CD4-positive, alpha-beta T cell treated with Interferon alpha-2 for 1 hour (primary cell): ENCODE measurements around the gene DPH5.
A peak's percentile ranks its signal among the peaks of the same experiment; 100 is the strongest.
"Not testable (repeated sequence)": the region's sequence is repeated elsewhere in the genome, so short reads cannot be mapped to it uniquely, and the experiment has no call there.

Experiments
- DNase-seq, 2 donors: peaks; one replicate each; pipeline ENCODE4 v3.0.0-alpha.2; 2020 to 2022

Gene DPH5

GRCh38 chr1:100979631-100980030 lies 46.0 kb downstream of the DPH5 start:
- DNase-seq = no peak

DNA sequence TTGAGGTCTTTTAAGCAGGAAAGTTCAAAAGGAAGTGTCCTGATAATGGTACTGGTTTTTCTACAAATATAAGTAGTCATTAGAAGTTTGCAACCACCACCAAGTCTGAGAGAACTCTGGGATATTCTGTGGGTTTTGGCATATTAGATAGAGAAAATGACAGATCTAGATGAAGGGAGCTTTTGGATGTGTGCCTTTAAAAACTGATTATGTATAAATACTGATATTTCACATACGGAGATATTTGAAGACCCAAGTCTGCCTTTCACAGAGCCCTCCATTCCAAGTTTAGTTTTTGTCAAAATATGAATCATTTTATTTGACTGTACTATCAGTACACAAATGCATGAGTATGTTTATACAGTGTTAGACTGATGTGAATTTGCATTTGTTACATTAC lies 48.6 kb downstream of the DPH5 start:
- no peak for DNase-seq

GRCh38 chr1:100972185-100972584 lies 53.4 kb downstream of the DPH5 start:
- DNase-seq = no peak

- DNase-seq = no peak
Measured at GRCh38 chr1:100971021-100971420, 54.6 kb downstream of the DPH5 start.

DNA sequence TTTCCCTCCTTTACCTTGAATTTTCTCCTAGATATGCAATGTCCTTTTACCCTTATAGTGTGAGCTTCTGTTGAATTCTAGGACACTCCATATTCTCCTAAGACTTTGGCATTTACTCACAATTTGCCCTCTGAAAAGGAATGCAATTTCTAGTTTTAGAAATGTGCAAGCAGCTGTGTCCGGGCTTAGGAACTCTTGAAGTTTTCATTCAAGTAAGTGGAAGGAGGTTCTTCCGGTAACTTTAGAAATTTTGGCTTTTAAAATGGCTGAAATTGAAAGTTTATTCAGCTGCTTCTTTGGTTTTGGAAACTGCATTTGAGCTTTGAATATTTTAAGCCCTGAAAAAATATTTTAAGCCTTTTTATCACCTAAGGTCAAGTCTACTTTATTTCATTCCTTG lies 56.3 kb downstream of the DPH5 start:
- no peak for DNase-seq

GRCh38 chr1:100968621-100969020 lies 57.0 kb downstream of the DPH5 start:
- DNase-seq = no peak

GRCh38 chr1:100960098-100960497 lies 65.5 kb downstream of the DPH5 start:
- no peak for DNase-seq

DNA sequence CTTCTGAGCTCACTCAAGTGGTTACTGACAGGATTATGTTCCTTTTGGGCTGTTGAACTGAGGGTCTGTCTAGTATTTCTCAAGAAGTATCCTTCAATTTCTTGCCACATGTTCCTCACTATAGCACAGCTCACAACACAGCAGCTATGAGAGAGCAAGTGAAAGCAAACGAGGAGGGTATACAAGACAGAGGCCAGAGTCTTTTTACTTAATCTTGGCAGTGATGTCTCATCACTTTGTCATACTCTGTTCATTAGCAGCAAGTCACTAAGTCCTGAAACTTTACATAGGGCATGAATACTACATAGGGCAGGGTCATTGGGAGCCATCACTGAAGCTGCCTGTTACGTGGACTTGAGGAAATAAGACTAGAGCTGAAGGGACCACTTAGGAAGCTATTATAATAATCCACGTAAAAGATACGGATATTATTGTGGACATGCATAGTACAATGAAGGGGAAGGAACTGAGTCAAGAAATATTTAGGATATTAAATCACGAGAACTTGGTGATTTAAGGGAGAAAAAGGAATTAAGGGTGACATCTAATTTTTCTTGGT lies 66.0 kb downstream of the DPH5 start:
- no peak for DNase-seq

DNA sequence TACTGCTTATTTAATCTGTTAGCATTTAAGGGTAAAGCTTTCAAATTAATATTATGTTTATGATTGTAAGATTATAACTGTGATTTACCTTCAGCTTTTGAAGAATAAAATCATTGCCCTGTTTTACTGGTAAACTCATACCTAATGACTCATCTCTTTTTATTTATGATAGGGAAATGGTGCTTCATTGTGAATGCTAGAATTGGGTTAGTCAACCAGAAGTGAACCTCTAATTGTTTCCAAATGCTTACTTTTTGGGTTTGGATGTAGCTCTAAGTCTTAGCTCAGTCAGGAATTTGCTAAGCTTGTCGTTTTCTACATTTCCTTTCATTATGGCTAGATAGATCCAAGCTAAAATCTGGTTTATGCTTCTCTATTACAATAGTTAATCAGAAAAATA lies 70.3 kb downstream of the DPH5 start:
- DNase-seq = no peak

GRCh38 chr1:100953960-100954730 lies 71.4 kb downstream of the DPH5 start:
- no peak for DNase-seq

- DNase-seq = not testable (repeated sequence)
Measured at GRCh38 chr1:100952970-100953369, 72.6 kb downstream of the DPH5 start.

DNA sequence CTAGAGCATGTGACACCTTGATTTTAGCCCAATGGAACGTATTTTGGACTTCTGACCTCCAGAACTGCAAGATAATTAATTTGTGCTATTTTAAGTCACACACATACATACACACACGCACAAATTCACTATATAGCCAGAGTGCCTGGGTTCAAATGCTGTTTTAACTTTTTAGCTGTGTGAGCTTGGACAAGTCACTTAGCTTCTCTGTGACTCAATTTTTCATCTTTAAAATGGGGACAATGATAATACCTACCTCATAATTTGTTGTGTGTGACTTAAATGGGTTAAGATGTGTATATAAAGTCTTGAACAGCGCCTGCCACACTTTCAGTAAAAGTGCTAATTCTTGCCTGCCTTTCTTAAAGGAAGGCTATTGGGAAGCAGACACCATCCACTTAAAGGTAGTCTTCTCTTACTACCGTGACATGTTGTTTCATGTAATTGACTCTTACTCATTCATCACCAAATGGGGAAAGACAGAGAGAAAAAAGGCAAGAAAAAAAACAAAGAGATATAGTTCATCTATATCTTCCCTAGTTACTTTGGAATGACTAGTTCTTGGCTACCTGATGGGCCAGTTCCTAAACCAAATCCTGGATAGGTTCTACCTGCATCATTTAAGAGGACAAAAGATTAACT lies 73.4 kb downstream of the DPH5 start:
- no peak for DNase-seq

DNA sequence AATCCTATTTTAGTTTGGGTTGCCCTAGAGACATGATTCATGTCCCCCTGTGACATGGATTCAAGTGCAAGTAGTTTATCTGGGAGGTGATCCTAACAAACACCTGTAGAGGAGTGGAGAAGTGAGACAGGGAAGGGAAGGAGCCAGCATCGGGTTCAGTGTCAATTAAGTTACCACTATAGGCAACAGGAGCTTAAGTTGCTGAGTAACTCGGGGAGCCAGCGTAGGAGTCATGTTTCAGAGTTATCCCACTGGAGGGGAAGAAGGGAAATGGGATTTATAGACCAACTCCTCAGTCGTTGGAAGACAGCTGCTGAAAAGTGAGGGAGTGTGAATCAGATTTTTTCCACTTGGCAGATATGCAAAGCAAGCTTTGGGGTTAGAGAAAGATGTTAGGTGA lies 74.8 kb downstream of the DPH5 start:
- DNase-seq = no peak

DNA sequence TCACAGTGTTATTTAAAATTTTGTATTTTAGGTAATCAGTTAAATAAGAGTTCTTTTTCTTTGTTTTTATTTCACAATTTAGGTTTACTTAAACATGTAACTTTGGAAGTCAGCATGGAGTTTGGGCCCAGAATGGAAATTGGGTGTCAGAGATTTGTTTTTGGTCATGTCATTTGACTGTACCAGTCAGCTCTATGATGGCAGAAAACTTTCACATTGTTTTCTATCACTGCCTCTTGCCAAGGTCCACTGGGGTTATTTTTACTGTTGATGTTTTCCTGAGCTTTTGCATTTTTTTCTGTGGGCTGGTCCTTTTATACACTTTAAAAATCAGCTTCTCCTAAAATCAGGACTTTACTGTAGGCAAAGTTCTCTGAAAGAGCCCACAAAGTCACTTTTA lies 75.2 kb downstream of the DPH5 start:
- DNase-seq = no peak

DNA sequence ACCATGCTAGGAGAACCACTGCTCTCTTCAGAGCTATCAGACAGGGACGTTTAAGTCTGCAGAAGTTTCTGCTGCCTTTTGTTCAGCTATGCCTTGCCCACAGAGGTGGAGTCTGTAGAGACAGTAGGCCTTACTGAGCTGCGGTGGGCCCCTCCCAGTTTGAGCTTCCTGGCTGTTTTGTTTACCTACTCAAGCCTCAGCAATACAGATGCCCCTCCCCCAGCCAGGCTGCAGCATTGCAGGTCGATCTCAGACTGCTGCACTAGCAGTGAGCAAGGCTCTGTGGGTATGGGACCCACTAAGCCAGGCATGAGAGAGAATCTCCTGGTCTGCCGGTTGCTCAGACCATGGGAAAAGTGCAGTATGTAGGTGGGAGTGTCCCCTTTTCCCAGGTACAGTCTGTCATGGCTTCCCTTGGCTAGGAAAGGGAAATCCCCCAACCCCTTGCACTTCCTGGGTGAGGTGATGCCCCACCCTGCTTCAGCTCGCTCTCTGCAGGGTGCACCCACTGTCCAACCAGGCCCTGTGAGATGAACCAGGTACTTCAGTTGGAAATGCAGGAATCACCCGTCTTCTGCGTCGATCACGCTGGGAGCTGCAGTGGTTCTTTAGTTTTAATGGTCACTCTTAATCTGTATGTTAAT lies 75.9 kb downstream of the DPH5 start:
- peak; percentile 77 to 78 for DNase-seq

- not testable (repeated sequence) for DNase-seq
Measured at GRCh38 chr1:100948721-100949405, 76.7 kb downstream of the DPH5 start.

- DNase-seq = not testable (repeated sequence)
Measured at GRCh38 chr1:100947816-100948215, 77.8 kb downstream of the DPH5 start.

- not testable (repeated sequence) for DNase-seq
Measured at GRCh38 chr1:100946064-100946463, 79.5 kb downstream of the DPH5 start.

DNA sequence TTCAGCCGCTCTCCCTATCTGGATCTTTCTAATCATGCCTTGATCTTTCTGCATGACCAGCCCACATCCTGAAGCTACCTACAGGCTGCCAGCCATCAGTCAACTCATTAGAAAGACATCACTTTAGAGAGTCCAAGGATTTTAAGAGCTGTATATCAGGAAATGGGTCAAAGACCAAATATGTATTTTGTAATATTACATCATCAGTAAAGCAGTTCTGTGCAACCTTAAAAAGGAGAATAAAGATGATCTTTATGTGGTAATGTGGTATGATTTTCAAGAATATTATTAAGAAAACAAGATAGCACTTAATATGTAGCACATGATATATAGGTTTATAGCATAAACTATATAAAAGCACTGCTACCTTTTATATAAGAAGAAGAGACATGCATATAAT lies 82.1 kb downstream of the DPH5 start:
- no peak for DNase-seq

GRCh38 chr1:100942304-100943046 lies 83.1 kb downstream of the DPH5 start:
- DNase-seq = no peak

GRCh38 chr1:100941580-100942216 lies 83.9 kb downstream of the DPH5 start:
- no peak for DNase-seq

DNA sequence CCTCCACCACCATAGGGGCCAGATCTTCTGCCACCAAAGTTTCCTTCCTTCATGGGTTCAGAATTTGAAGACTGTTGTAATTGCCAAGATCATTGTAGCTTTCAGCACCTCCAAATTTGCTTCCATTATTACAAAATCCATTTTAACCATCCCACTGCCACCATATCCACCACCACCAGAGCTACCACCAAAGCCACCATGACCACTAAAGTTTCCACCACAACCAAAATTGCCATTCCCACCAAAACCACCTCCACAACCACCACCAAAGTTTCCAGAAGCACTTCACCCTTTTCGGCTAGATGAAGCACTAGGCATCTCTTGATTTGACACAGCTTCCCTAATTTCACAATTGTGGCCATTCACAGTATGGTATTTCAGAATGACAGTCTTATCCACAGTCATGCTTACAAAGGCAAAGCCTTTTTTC lies 84.5 kb downstream of the DPH5 start:
- no peak for DNase-seq
